Coronary artery (tissue), 2 donors: ENCODE results near the gene DHX58.

Experiments
- DNase-seq: peaks from one replicate; pipeline ENCODE4 v3.0.0-alpha.2; 2017; ENCODE audit warnings: low spot score
- H3K27ac ChIP-seq, 2 donors: fragments of 200-600 bp; sonication (generic); one replicate each; pipeline ENCODE4 v1.5.1; 2016 to 2019
- H3K4me3 ChIP-seq: fragments of 200-600 bp; sonication (generic); 2 replicates; pipeline ENCODE4 v1.5.1; 2016; ENCODE audit warnings: mild to moderate bottlenecking, moderate library complexity
- TF ChIP-seq, protein P1 (sequence below): fragments of 200-600 bp; sonication (generic); IDR thresholded peaks from one replicate; pipeline ENCODE4 v1.5.1; 2019; ENCODE audit warnings: antibody characterized with exemption

Gene DHX58

DNA sequence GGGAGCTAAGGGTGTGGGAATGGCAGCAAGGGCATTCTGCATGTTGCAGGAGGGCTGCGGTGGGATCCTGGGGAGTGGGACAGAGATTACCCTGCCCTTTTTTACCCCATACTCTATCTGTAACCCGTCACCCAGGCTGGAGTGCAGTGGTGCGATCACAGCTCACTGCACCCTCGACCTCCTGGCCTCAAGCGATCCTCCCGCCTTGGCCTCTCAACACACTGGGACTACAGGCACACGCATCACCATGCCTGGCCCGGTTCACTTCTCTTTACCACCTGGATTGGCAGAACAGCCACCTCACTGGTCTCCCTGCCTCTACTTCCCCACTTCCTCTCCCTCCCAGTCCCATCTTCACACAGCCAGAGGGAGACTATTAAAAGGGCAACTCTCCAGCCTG, 23.8 kb downstream of the DHX58 start:
- DNase-seq: no peak
- Histone ChIP-seq H3K27ac (no peak overlapping the region), H3K4me3 (no peak overlapping the region)
- TF ChIP-seq, protein P1, sequence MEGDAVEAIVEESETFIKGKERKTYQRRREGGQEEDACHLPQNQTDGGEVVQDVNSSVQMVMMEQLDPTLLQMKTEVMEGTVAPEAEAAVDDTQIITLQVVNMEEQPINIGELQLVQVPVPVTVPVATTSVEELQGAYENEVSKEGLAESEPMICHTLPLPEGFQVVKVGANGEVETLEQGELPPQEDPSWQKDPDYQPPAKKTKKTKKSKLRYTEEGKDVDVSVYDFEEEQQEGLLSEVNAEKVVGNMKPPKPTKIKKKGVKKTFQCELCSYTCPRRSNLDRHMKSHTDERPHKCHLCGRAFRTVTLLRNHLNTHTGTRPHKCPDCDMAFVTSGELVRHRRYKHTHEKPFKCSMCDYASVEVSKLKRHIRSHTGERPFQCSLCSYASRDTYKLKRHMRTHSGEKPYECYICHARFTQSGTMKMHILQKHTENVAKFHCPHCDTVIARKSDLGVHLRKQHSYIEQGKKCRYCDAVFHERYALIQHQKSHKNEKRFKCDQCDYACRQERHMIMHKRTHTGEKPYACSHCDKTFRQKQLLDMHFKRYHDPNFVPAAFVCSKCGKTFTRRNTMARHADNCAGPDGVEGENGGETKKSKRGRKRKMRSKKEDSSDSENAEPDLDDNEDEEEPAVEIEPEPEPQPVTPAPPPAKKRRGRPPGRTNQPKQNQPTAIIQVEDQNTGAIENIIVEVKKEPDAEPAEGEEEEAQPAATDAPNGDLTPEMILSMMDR: no peak

DNA sequence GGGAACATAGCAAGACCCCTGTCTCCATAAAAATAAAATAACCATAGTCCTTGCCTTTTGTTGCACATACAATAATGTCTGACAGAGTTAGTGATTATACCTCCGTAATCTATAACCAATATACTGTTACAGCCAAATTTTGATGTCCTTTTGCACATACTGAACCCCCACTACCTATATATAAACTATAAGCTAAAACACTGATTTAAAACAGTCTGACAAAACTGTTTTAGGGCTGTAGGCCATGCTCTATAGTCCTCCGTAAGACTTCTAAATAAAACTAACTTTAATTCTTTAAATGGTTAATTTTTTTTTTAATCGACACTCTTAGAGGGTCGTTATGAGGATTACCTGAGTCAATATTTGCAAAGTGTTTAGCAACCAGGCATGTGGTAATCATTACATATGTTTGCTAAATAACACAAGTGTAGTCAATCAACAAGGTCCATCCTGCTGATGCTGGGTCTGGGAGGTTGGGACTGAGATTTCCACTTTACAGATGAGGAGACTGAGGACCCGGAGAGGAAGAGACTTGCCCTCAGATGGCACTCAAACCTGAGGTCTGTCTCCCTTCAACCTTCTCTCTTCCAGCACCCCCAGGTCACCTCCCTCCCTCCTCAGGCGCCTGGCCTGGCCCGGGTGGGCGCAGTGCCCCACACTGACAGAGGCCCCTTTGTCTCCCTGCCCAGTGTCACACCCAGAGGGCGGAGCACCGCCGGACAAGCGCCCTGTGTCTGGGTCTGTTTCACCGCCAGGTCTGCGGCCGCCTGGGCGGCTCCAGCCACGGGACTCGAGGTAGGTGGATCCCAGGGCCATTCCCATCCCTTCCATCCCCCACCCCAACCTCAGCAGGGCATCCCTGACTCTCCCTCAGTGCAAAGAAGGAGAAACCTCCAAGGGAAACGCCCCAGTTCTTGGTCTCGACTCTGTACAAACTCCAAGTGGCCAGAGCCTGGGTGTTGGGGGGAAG, 24.5 kb downstream of the DHX58 start:
- TF ChIP-seq, protein P1: no peak
- DNase-seq: no peak
- no peak overlapping the region for H3K27ac ChIP-seq

DNA sequence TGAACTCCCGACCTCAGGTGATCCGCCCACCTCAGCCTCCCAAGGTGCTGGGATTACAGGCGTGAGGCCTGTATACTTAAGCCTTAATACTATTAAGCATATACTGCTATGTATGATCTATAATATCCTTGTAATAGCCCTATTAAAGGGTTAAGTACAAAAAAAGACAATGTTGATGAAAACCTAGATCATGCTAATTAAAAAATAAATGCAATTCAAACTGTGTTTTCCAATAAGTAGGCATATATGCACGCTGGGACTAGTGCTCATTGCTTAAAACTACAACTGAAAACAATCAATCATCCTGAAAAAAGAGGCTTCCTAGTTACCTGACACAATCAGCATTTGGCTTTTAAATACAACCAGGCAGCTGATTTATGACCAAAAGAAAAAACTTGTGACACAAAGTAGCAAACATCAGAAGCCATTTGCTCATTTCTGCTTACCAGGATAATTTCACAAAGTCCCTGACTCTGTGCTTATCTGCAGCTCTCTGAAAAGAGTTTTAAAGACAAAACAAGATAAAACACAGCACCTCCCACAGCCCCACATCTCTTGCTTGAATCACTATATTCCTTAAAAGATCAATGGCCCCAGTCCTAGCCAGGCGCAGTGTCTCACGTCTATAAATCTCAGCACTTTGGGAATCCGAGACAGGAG, 25.3 kb downstream of the DHX58 start:
- TF ChIP-seq, protein P1: no peak
- Histone ChIP-seq H3K27ac (no peak overlapping the region), H3K4me3 (no peak overlapping the region)
- no peak for DNase-seq

More for the DNA sequence above, 24.5 kb downstream of the DHX58 start:
- H3K4me3 ChIP-seq: no peak overlapping the region

DNA sequence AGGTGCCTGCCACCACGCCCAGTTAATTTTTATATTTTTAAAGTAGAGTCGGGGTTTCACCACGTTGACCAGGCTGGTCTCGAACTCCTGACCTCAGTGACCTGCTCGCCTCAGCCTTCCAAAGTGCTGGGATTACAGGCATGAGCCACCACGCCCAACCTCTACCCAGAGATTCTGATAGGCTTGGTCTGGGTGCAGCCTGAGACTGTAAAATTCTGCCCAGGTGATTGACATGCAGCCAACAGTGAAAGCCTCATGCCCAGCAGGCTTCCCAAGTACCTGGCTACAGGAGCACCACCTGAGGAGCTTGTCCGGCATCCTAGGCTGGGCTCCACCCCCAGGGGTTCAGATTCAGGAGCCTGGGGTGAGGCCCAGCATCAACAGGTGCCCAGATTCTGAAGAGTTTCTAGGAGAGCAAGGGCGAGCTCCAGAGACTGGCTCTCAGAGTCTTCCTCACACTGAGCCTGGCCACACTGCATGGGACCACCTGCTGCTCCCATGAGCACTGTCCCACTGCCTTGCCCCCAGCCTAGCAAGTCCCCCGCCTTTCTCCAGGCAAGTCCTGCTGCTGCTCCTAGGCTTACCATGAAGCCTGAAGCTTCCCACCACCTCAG, 30.9 kb downstream of the DHX58 start:
- H3K4me3 ChIP-seq: no peak overlapping the region

DNA sequence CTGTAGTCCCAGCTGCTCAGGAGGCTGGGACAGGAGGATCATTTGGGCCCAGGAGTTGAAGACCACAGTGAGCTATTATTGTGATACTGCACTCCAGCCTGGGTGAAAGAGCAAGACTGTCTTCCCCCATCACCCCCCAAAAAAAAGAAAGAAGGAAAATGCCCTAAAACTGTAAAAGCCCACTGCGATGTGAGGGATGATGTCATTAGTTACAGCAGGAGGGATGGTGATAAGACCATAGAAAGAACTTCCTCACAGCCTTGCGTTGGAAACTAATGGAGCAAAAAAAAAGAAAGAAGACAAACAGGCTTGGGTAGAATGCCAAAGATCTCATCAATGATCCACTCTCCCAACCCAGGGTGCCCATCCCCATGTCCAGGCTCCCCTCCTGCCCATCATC, 33.0 kb downstream of the DHX58 start:
- no peak overlapping the region for H3K27ac ChIP-seq
- H3K4me3 ChIP-seq: no peak overlapping the region
- TF ChIP-seq, protein P1: no peak
- no peak for DNase-seq

More for the DNA sequence above, 30.9 kb downstream of the DHX58 start:
- DNase-seq: no peak
- no peak overlapping the region for H3K27ac ChIP-seq
- TF ChIP-seq, protein P1: no peak

DNA sequence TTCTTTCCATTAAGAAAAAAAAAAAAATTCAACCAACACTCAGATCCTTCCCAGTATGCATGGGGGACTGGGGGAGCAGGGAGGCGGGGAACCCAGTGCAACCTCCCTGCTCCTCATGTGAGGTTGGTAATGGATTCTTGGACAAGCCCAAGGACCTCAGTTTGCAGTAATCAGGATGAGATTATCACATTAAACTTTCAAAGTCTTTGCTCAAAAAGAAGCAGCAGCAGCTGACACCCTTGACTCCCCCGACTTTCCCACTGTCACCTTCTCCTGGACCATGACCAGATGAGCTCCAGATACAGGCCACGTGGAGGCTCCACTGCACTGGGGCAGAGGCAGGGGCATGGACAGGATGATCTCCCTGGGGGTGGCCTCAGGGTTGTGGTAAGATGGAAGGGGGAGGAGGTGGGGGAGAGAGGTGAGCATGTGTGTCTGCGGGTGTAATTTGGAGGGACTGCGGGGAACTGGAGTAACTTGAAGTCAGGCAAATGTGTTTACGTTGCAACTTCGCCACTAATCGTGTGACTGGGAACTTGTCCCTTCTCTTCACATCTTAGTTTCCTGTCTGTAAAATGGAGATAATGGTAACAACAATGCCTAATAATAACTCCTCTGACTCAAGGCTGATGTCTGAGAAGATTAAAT, 34.0 kb downstream of the DHX58 start:
- TF ChIP-seq, protein P1: no peak
- no peak for DNase-seq
- Histone ChIP-seq H3K27ac (no peak overlapping the region), H3K4me3 (no peak overlapping the region)
